HepG2 (cell line): ENCODE results near the gene GDF9. TPM values are rescaled to one million over a fixed set of nuclear protein-coding genes. Genes with fewer than 3 reads are reported as not detected.

Source experiments
- CEBPB ChIP-seq: IDR thresholded peaks from 2 replicates; pipeline ENCODE4 v1.6.1; 2011; ENCODE audit warnings: low read depth, low read length, improper control_type of control experiment, borderline replicate concordance
- GPN1 ChIP-seq: sonication (generic); formaldehyde crosslinking; IDR thresholded peaks from 2 replicates; pipeline ENCODE4 v1.5.1; 2020; ENCODE audit warnings: missing genetic modification reagents, borderline replicate concordance
- GZF1 ChIP-seq: sonication (generic); formaldehyde crosslinking; IDR thresholded peaks from 2 replicates; pipeline ENCODE4 v1.5.1; 2020; ENCODE audit warnings: mild to moderate bottlenecking, missing genetic modification reagents
- HNRNPH1 ChIP-seq: fragments of 200-400 bp; formaldehyde crosslinking; optimal IDR thresholded peaks from 2 replicates; pipeline ENCODE3; 2017; ENCODE audit warnings: mild to moderate bottlenecking, low read depth, low read length
- MED1 ChIP-seq: sonication (generic); formaldehyde crosslinking; IDR thresholded peaks from 2 replicates; pipeline ENCODE4 v1.4.0; 2020; ENCODE audit warnings: missing genetic modification reagents
- MEIS2 ChIP-seq: sonication (generic); formaldehyde crosslinking; IDR thresholded peaks from 2 replicates; pipeline ENCODE4 v1.9.0; 2021; ENCODE audit warnings: mild to moderate bottlenecking, missing genetic modification reagents
- NKX3-1 ChIP-seq: sonication (generic); formaldehyde crosslinking; IDR thresholded peaks from 2 replicates; pipeline ENCODE4 v1.5.0; 2020; ENCODE audit warnings: missing genetic modification reagents
- ONECUT2 ChIP-seq: sonication (generic); formaldehyde crosslinking; IDR thresholded peaks from 2 replicates; pipeline ENCODE4 v1.4.0; 2020; ENCODE audit warnings: missing genetic modification reagents
- RBAK ChIP-seq: sonication (generic); formaldehyde crosslinking; IDR thresholded peaks from 2 replicates; pipeline ENCODE4 v1.5.1; 2020; ENCODE audit warnings: mild to moderate bottlenecking, missing genetic modification reagents
- SETDB1 ChIP-seq: sonication (generic); formaldehyde crosslinking; IDR thresholded peaks from 2 replicates; pipeline ENCODE4 v1.5.1; 2020; ENCODE audit warnings: missing genetic modification reagents, mild to moderate bottlenecking, borderline replicate concordance
- SMC3 ChIP-seq: IDR thresholded peaks from 2 replicates; pipeline ENCODE4 v1.6.1; 2011; ENCODE audit warnings: low read length, improper control_type of control experiment
- SNAPC4 ChIP-seq: sonication (generic); formaldehyde crosslinking; IDR thresholded peaks from 2 replicates; pipeline ENCODE4 v1.4.0; 2020; ENCODE audit warnings: mild to moderate bottlenecking, missing genetic modification reagents
- SNAPC5 ChIP-seq: sonication (generic); formaldehyde crosslinking; IDR thresholded peaks from 2 replicates; pipeline ENCODE4 v1.8.1; 2023; ENCODE audit warnings: mild to moderate bottlenecking, missing genetic modification reagents, borderline replicate concordance
- SRSF4 ChIP-seq: fragments of 200-400 bp; formaldehyde crosslinking; IDR thresholded peaks from one replicate; pipeline ENCODE4 v1.6.1; 2018; ENCODE audit warnings: mild to moderate bottlenecking, low read depth, low read length, moderate library complexity; ENCODE audit not compliant: poor library complexity, severe bottlenecking
- TFAP4 ChIP-seq: sonication (generic); IDR thresholded peaks from 2 replicates; pipeline ENCODE4 v1.6.1; 2016; ENCODE audit warnings: low read depth, borderline replicate concordance
- ZMAT3 ChIP-seq: sonication (generic); formaldehyde crosslinking; conservative IDR thresholded peaks from 2 replicates; pipeline ENCODE4 v1.7.0; 2021; ENCODE audit warnings: missing genetic modification reagents
- ZMYM3 ChIP-seq: sonication (generic); formaldehyde crosslinking; IDR thresholded peaks from 2 replicates; pipeline ENCODE4 v1.5.1; 2020; ENCODE audit warnings: mild to moderate bottlenecking, missing genetic modification reagents
- ZNF205 ChIP-seq: IDR thresholded peaks from 2 replicates; pipeline ENCODE4 v1.6.1; 2018; ENCODE audit warnings: missing biosample characterization, missing genetic modification reagents
- ZNF232 ChIP-seq: sonication (generic); formaldehyde crosslinking; IDR thresholded peaks from 2 replicates; pipeline ENCODE4 v1.4.0; 2020; ENCODE audit warnings: missing genetic modification reagents, borderline replicate concordance
- ZNF451 ChIP-seq: sonication (generic); formaldehyde crosslinking; IDR thresholded peaks from 2 replicates; pipeline ENCODE4 v1.5.0; 2020; ENCODE audit warnings: mild to moderate bottlenecking, missing genetic modification reagents
- ZNF589 ChIP-seq: sonication (generic); formaldehyde crosslinking; conservative IDR thresholded peaks from 2 replicates; pipeline ENCODE4 v1.8.0; 2022; ENCODE audit warnings: mild to moderate bottlenecking, moderate library complexity, missing genetic modification reagents
- ZNF598 ChIP-seq: sonication (generic); formaldehyde crosslinking; IDR thresholded peaks from 2 replicates; pipeline ENCODE4 v1.5.1; 2020; ENCODE audit warnings: mild to moderate bottlenecking, missing genetic modification reagents, borderline replicate concordance
- polyA plus RNA-seq, 8 experiments: library from polyadenylated mRNA; depleted of rRNA in 3 of 8; stranded (reverse) in 7 of 8; unstranded in 1 of 8; fragments of >200 nt; fragmentation: Illumina TruSeq in 4 of 8; extraction: Trizol in 4 of 8; gene quantifications; 2 replicates each; pipeline versions ENCODE4 v1.2.1 to v1.2.3, GENCODE V29; 2011 to 2016; ENCODE audit warnings: low read depth in 4 of 8, missing spikeins in 1 of 8, mixed read lengths in 1 of 8; ENCODE audit not compliant: insufficient read depth in 1 of 8
- total RNA-seq, 5 experiments: library from RNA; depleted of rRNA; stranded (reverse); fragments of >200 nt; fragmentation: Illumina TruSeq; extraction: Trizol; gene quantifications; 2 replicates each; pipeline ENCODE4 v1.2.3, GENCODE V29; 2016; ENCODE audit warnings: low read depth in 1 of 5
- TF ChIP-seq, protein P1 (sequence below), 2 experiments: sonication (generic) in 1 of 2; formaldehyde crosslinking in 1 of 2; IDR thresholded peaks; 2 replicates each; pipeline versions ENCODE4 v1.5.1 to v1.6.1; 2011 to 2020; ENCODE audit warnings: borderline replicate concordance in 1 of 2, low read depth in 1 of 2, low read length in 1 of 2, mild to moderate bottlenecking in 1 of 2, missing genetic modification reagents in 1 of 2, moderate library complexity in 1 of 2

GDF9 gene
- total and polyA plus RNA-seq, 2 of the 13 experiments (the other 11 are each of a cell fraction or from before 2014, with no cell fraction given): 0.33 to 0.38 TPM

- TF ChIP-seq SMC3 (no peak), SETDB1 (CRISPR knock-in tag) (no peak), MEIS2 (CRISPR knock-in tag) (0 out of 2 replicates have a peak, but pooled peaks have one; percentile 21), SNAPC4 (CRISPR knock-in tag) (0 out of 2 replicates have a peak, but pooled peaks have one; percentile 8), HNRNPH1 (no peak), SNAPC5 (CRISPR knock-in tag) (no peak), ZNF598 (CRISPR knock-in tag) (peak; percentile 83; the same call in 1 of the 2 replicates), NKX3-1 (no peak), GZF1 (no peak), SRSF4 (no peak), ZNF589 (no peak), ZMYM3 (CRISPR knock-in tag) (no peak), ONECUT2 (CRISPR knock-in tag) (no peak), RBAK (CRISPR knock-in tag) (no peak), CEBPB (no peak), ZNF451 (CRISPR knock-in tag) (no peak), GPN1 (CRISPR knock-in tag) (no peak), MED1 (CRISPR knock-in tag) (no peak), ZNF205 (CRISPR knock-in tag) (no peak), ZMAT3 (CRISPR knock-in tag) (no peak), ZNF232 (CRISPR knock-in tag) (no peak), TFAP4 (no peak)
- TF ChIP-seq, protein P1, sequence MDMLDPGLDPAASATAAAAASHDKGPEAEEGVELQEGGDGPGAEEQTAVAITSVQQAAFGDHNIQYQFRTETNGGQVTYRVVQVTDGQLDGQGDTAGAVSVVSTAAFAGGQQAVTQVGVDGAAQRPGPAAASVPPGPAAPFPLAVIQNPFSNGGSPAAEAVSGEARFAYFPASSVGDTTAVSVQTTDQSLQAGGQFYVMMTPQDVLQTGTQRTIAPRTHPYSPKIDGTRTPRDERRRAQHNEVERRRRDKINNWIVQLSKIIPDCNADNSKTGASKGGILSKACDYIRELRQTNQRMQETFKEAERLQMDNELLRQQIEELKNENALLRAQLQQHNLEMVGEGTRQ (IDR thresholded peaks at IDR 0.05; ENCODE audit: low read depth, low read length): no peak
- TF ChIP-seq, protein P1 (CRISPR knock-in tag; IDR thresholded peaks at IDR 0.05; ENCODE audit: borderline replicate concordance): no peak
These were observed 464 bp downstream of the GDF9 start (continued) for GRCh38 chr5:132865668-132866341.
